Activated CD4-positive, CD25-positive, alpha-beta regulatory T cell (primary cell): ENCODE results near the gene PARD3B.

Experiments
- DNase-seq, 4 experiments: peaks; one replicate each; lab custom pipeline; 2025; lab: John Stamatoyannopoulos, UW

Gene PARD3B

DNA sequence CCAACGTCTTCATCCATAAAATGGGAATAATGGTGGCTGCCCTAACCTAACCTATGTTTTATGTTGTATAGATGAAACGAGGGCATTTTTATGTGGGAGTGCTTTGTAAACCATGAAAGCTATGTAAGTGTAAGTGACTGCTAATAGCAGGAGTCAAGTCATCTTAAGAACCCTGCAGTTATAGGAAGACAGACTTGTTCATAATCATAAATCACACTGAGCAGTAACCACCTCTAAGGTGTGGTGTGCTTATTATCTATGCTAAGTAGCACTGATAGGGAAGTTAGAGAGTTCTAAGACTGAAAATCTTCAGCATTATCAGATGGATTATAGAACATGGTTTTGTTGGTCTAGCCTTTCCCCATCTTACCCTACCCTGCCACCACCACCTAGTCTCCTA is 1112.8 kb downstream of the PARD3B start:
- no peak for DNase-seq

DNA sequence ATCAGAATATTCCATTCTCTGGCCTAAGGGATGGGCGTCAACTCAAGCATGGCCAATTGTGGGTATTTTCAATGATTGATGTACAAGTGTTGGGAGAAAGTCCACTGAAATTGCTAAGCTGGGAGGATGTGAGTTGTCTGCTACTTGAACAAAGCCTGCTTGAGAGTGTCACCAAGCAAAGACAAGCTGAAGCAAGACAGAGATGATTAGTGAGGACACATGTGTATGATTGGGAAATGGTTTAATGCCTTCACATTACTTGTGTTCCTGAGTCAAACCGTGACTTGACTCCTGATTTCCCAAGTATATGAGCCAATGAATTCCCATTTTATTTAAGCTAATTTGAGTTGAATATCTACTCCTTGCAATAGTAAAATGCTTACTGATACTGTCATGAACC is 1113.3 kb downstream of the PARD3B start:
- no peak for DNase-seq

DNA sequence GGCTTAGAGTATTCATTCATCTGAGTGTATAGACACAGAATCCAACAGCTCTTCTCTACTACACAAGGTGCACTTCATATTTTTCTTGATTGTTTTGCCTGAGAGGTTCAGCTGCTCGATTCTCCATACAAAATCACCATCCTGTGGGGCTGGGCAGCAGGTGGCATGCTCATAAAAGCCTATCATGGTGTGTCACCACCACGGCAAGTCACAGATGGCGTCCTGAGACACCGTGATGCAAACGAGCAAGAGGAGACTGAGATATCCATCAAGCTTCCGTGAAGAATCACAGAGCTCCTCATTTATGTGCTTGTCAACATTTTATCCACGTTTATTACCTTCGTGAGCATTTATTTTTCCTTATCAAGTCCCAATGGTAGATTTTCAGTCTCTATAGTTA is 1114.6 kb downstream of the PARD3B start:
- no peak for DNase-seq

DNA sequence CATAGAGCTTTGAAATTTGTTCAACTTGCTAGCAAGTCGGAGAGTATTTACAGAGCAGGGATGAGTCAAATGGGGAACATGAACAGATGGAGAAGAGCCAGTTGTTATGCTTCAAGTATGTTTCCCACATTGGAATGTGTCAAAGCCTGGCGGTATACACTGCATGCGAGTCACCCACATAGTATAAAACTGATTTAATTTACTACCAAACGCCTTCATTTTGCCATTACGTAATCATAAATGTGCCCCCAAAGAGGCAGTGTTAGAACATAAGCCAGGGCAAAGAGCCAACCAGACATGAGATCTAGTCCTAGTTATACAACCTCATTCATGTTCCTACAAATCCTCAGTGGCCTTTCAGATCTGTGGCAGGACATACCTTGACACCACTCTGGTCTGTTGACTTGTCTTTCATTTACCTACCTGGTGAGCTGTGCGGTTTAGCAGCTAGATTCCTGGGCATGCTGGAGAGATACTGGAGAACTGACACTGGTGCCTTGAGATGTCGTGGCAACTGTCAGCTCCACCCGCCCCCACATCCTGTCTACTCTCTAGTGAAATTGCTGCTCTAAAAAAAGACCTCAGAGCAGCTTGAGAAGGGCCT is 1115.3 kb downstream of the PARD3B start:
- no peak for DNase-seq

DNA sequence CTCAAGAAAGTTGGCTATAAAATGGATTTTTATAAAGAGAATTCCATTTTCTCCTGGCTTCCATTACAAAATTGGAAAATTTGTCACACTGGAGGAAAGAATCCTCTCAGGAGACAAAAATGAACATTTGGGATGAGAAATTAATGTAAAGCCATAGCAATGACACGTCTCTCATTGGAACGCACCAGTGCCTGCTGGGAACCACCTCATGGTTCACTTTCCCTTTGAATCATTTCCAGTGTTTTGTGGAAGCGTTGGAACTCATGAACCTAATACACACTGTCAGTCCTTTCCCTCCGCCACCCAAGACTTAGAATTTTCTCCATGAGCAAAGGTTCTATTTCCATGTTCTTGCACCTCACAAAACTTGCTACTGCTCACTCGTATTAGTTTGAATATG is 1116.0 kb downstream of the PARD3B start:
- DNase-seq: no peak

DNA sequence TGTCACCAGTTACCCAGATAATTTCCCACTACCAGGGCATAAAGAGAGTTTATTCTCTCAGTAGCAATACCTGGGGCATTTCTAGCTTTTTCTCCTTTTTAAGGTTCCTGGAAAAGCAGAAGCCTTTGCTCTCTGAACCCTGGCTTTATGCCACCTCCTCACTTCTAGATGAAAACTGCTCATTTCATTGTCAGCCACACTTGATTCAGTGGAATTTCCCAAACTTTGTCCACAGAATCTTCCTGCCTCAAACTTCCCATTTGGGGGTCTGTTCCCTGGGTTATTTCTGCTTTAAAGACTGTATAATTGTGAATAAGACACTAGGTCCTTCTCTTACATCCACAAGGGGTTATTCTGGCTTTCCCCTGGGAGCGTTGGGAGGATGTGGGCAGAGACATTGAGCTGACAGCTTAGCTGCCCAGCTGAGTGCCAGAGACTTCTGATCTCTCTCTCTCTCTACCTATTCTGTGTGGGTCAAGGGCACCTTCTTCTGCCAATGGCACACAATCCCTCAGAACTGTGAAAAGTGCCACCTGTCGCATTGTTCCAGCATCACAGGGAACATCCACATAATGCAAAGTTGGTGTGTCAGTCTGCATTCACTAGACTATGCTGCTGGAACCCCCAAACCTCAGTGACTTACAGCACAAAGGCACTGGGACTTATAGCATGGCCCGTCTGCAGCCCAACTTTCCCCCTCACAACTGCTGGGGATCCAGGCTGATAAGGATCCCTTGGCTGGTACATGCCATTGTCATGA is 1117.1 kb downstream of the PARD3B start:
- DNase-seq: no peak

DNA sequence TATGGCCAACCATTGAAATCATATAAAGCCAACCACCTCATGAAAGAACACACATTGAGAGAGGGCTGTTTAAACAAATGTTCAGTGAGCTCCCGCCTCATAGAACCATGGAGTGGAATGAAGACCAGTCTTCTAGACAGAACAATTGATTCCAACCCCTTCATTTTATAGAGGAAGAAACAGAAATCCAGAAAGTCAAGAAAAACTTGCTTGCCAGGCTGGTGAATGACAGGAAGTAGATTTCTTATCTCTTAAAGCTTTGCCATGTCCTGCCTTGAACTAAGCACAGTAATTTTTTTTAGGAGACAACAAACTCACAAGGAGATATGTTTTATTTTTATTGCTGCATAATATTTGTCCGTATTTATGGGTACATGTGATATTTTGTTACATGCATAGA is 1120.5 kb downstream of the PARD3B start:
- DNase-seq: no peak
